Ammon's horn (tissue), 1 donor: ENCODE results near the gene CACNA1H.
"Not testable (repeated sequence)": the region's sequence is repeated elsewhere in the genome, so short reads cannot be mapped to it uniquely, and the experiment has no call there.

Experiments
- DNase-seq: peaks from one replicate; pipeline ENCODE4 v3.0.0-alpha.2; 2016; ENCODE audit warnings: low spot score

The CACNA1H gene

GRCh38 chr16:1255276-1256122 lies 102.6 kb downstream of the CACNA1H start, which contains the start of gene TPSD1:
Gene TPSD1 (plus strand): TSS chr16:1256069. CDS start chr16:1256281, 212 bp downstream.
- DNase-seq = not testable (repeated sequence)

GRCh38 chr16:1256296-1256873 lies 103.5 kb downstream of the CACNA1H start:
- not testable (repeated sequence) for DNase-seq

GRCh38 chr16:1256874-1257322 lies 104.0 kb downstream of the CACNA1H start:
- no peak for DNase-seq

- no peak for DNase-seq
These were observed 104.8 kb downstream of the CACNA1H start for GRCh38 chr16:1257561-1258224.

- DNase-seq = no peak
These were observed 105.3 kb downstream of the CACNA1H start for GRCh38 chr16:1258225-1258600.

- DNase-seq = no peak
These were observed 106.2 kb downstream of the CACNA1H start for GRCh38 chr16:1258906-1259759.

- DNase-seq = no peak
These were observed 106.8 kb downstream of the CACNA1H start for GRCh38 chr16:1259760-1260068.

GRCh38 chr16:1260101-1260680 lies 107.3 kb downstream of the CACNA1H start:
- DNase-seq = no peak

- DNase-seq = no peak
These were observed 108.4 kb downstream of the CACNA1H start for GRCh38 chr16:1261131-1261892.

GRCh38 chr16:1262210-1262845 lies 109.4 kb downstream of the CACNA1H start:
- DNase-seq = no peak

GRCh38 chr16:1262846-1263221 lies 109.9 kb downstream of the CACNA1H start:
- no peak for DNase-seq

- DNase-seq = no peak
These were observed 110.9 kb downstream of the CACNA1H start for GRCh38 chr16:1263591-1264344.

GRCh38 chr16:1264345-1265089 lies 111.6 kb downstream of the CACNA1H start:
- DNase-seq = no peak

- DNase-seq = no peak
These were observed 112.3 kb downstream of the CACNA1H start for GRCh38 chr16:1265090-1265630.

- no peak for DNase-seq
These were observed 112.9 kb downstream of the CACNA1H start for GRCh38 chr16:1265826-1266225.

- not testable (repeated sequence) for DNase-seq
These were observed 116.5 kb downstream of the CACNA1H start for GRCh38 chr16:1269418-1269817.

- DNase-seq = no peak
These were observed 118.4 kb downstream of the CACNA1H start for GRCh38 chr16:1271380-1271723.
